ENCODE data around the gene E2F2. TPM values are rescaled to one million over a fixed set of nuclear protein-coding genes. Genes with fewer than 3 reads are reported as not detected.

E2F2 gene
- total RNA-seq, 1 experiment from 2014 or later, result 5.1 TPM

- Histone ChIP-seq H2AFZ (ENCODE audit: low read length) (no peak overlapping the region), H3K23ac (ENCODE audit: insufficient read length, low read depth, low read length) (no peak overlapping the region), H3T11ph (ENCODE audit: low read length) (no peak overlapping the region), H2BK15ac (ENCODE audit: low read depth, low read length) (no peak overlapping the region), H2AK5ac (ENCODE audit: insufficient read length, low read length) (no peak overlapping the region), H3K79me1 (ENCODE audit: insufficient read depth, low read depth, low read length, poor library complexity, severe bottlenecking) (no peaks in the 10 kb centered on the region), H4K20me1 (ENCODE audit: control insufficient read depth, insufficient read depth, insufficient read length) (no peaks in the 10 kb centered on the region), H3K23me2 (ENCODE audit: insufficient read length, low read depth, low read length, poor library complexity, severe bottlenecking) (no peaks in the 10 kb centered on the region), H3K4me1 (ENCODE audit: insufficient read depth, low read length) (no peaks in the 10 kb centered on the region), H3K27ac (ENCODE audit: insufficient read length, low read depth, low read length) (no peak overlapping the region), H3K27me3 (ENCODE audit: insufficient read depth, low read length) (no peaks in the 10 kb centered on the region), H3K4me2 (ENCODE audit: insufficient read depth, insufficient read length, low read length) (no peak overlapping the region), H3K56ac (ENCODE audit: insufficient read length, low read depth, low read length) (no peak overlapping the region), H2BK20ac (ENCODE audit: low read depth, low read length, poor library complexity, severe bottlenecking) (no peak overlapping the region), H3K4ac (ENCODE audit: low read depth, low read length) (no peak overlapping the region), H2BK120ac (ENCODE audit: low read depth, low read length, poor library complexity, severe bottlenecking) (no peak overlapping the region), H2BK5ac (ENCODE audit: insufficient read length, low read length) (no peak overlapping the region), H3K18ac (ENCODE audit: insufficient read length, low read depth, low read length) (no peak overlapping the region), H3K9me3 (ENCODE audit: control insufficient read depth, low read depth, low read length) (no peaks in the 10 kb centered on the region), H3K79me2 (ENCODE audit: insufficient read depth, low read length) (no peaks in the 10 kb centered on the region; the same call in 1 of the 2 replicates), H3K14ac (ENCODE audit: insufficient read depth, low read length) (no peak overlapping the region), H4K5ac (ENCODE audit: insufficient read length, low read depth, low read length) (no peak overlapping the region), H4K8ac (replicated peaks; ENCODE audit: insufficient read length, low read depth, low read length) (no peak overlapping the region), H2BK12ac (ENCODE audit: insufficient read length, low read depth, low read length) (no peak overlapping the region), H3K9ac (ENCODE audit: extremely low read depth, insufficient read length, low read length) (no peak overlapping the region), H4K91ac (ENCODE audit: insufficient read length, low read depth, low read length) (no peak overlapping the region)
- WGBS (ENCODE audit: extremely low coverage, insufficient read length, low lambda C conversion rate), result no CpG with 5 or more reads among the region's 3 CpGs
- H3K27me3 Mint-ChIP-seq (ENCODE audit: low read depth), result no peaks in the 10 kb centered on the region; the same call in 1 of the 2 replicates
- H3K9me3 Mint-ChIP-seq, result no peaks in the 10 kb centered on the region
- TF ChIP-seq, protein P1, sequence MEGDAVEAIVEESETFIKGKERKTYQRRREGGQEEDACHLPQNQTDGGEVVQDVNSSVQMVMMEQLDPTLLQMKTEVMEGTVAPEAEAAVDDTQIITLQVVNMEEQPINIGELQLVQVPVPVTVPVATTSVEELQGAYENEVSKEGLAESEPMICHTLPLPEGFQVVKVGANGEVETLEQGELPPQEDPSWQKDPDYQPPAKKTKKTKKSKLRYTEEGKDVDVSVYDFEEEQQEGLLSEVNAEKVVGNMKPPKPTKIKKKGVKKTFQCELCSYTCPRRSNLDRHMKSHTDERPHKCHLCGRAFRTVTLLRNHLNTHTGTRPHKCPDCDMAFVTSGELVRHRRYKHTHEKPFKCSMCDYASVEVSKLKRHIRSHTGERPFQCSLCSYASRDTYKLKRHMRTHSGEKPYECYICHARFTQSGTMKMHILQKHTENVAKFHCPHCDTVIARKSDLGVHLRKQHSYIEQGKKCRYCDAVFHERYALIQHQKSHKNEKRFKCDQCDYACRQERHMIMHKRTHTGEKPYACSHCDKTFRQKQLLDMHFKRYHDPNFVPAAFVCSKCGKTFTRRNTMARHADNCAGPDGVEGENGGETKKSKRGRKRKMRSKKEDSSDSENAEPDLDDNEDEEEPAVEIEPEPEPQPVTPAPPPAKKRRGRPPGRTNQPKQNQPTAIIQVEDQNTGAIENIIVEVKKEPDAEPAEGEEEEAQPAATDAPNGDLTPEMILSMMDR (conservative IDR thresholded peaks at IDR 0.05), result no peak
- H3K4me1 Mint-ChIP-seq, result peaks cover 5 to 18% of the 10 kb centered on the region in 2 experiments
- H3K27ac Mint-ChIP-seq, result no peak overlapping the region
- peaks cover 2 to 4% (median 3%) of the 10 kb centered on the region in 3 experiments; a peak in 2 of 7 replicates for H3K36me3 Mint-ChIP-seq (ENCODE audit: insufficient read depth in 1 of 3, low read depth in 3 of 3)
- no peak overlapping the region for H3K4me3 Mint-ChIP-seq
- DNase-seq, result no peak
These were observed 55.4 kb downstream of the E2F2 start for GRCh38 chr1:23475641-23476040.
